ENCODE data around the gene PTPN14.

Gene PTPN14

GRCh38 chr1:214435867-214436266 is 115.5 kb downstream of the PTPN14 start:
- H3K4me1 Mint-ChIP-seq = peaks cover 23% of the 10 kb centered on the region
- no peak for ATAC-seq
- no peaks in the 10 kb centered on the region for H3K36me3 Mint-ChIP-seq
- H3K9me3 Mint-ChIP-seq = no peaks in the 10 kb centered on the region
- no peak for DNase-seq (ENCODE audit: low spot score in 2 of 2)
- H3K4me3 Mint-ChIP-seq = no peak overlapping the region
- no peak overlapping the region for H3K27ac Mint-ChIP-seq

- Mint-ChIP-seq H3K36me3 (no peaks in the 10 kb centered on the region), H3K9me3 (no peaks in the 10 kb centered on the region), H3K4me3 (no peak overlapping the region)
Measured at GRCh38 chr1:214432245-214432644, 119.2 kb downstream of the PTPN14 start.

GRCh38 chr1:214429951-214430770 is 121.2 kb downstream of the PTPN14 start:
- Mint-ChIP-seq H3K9me3 (no peaks in the 10 kb centered on the region), H3K27ac (no peak overlapping the region), H3K4me3 (no peak overlapping the region)

More at GRCh38 chr1:214432245-214432644, 119.2 kb downstream of the PTPN14 start:
- H3K4me1 Mint-ChIP-seq = peaks cover 17% of the 10 kb centered on the region
- DNase-seq (ENCODE audit: low spot score in 2 of 2) (no peak), ATAC-seq (no peak)
- H3K27ac Mint-ChIP-seq = no peak overlapping the region

GRCh38 chr1:214427871-214428277 is 123.5 kb downstream of the PTPN14 start:
- DNase-seq (ENCODE audit: low spot score in 2 of 2) = peak; percentile 38 to 77
- H3K4me1 Mint-ChIP-seq = peaks cover 19% of the 10 kb centered on the region
- no peaks in the 10 kb centered on the region for H3K36me3 Mint-ChIP-seq
- ATAC-seq = peak; percentile 100
- peak overlapping the region; percentile 38 for H3K4me3 Mint-ChIP-seq
- H3K9me3 Mint-ChIP-seq = no peaks in the 10 kb centered on the region
- peak overlapping the region; percentile 90 for H3K27ac Mint-ChIP-seq

More at GRCh38 chr1:214429951-214430770, 121.2 kb downstream of the PTPN14 start:
- Mint-ChIP-seq H3K36me3 (no peaks in the 10 kb centered on the region), H3K4me1 (peaks cover 19% of the 10 kb centered on the region)
- DNase-seq (ENCODE audit: low spot score in 2 of 2) = no peak
- no peak for ATAC-seq

GRCh38 chr1:214426426-214426812 is 125.0 kb downstream of the PTPN14 start:
- Mint-ChIP-seq H3K4me1 (peaks cover 19% of the 10 kb centered on the region), H3K36me3 (no peaks in the 10 kb centered on the region), H3K4me3 (no peak overlapping the region), H3K9me3 (no peaks in the 10 kb centered on the region), H3K27ac (no peak overlapping the region)
- no peak for DNase-seq (ENCODE audit: low spot score in 2 of 2)
- no peak for ATAC-seq

- no peaks in the 10 kb centered on the region for H3K9me3 Mint-ChIP-seq
- DNase-seq (ENCODE audit: low spot score in 2 of 2) (no peak), ATAC-seq (no peak)
- H3K4me1 Mint-ChIP-seq = peaks cover 19% of the 10 kb centered on the region
- no peak overlapping the region for H3K27ac Mint-ChIP-seq
- no peak overlapping the region for H3K4me3 Mint-ChIP-seq
- no peaks in the 10 kb centered on the region for H3K36me3 Mint-ChIP-seq
Measured at GRCh38 chr1:214425716-214426425, 125.5 kb downstream of the PTPN14 start.

- DNase-seq (ENCODE audit: low spot score in 2 of 2) = no peak
- H3K4me3 Mint-ChIP-seq = no peak overlapping the region
- no peak overlapping the region for H3K27ac Mint-ChIP-seq
- H3K4me1 Mint-ChIP-seq = peaks cover 19% of the 10 kb centered on the region
- H3K36me3 Mint-ChIP-seq = no peaks in the 10 kb centered on the region
- ATAC-seq = no peak
- no peaks in the 10 kb centered on the region for H3K9me3 Mint-ChIP-seq
Measured at GRCh38 chr1:214425101-214425500, 126.3 kb downstream of the PTPN14 start.

- no peaks in the 10 kb centered on the region for H3K9me3 Mint-ChIP-seq
- no peak overlapping the region for H3K4me3 Mint-ChIP-seq
- H3K36me3 Mint-ChIP-seq = no peaks in the 10 kb centered on the region
- no peak for DNase-seq (ENCODE audit: low spot score in 2 of 2)
- H3K4me1 Mint-ChIP-seq = peaks cover 9% of the 10 kb centered on the region
- H3K27ac Mint-ChIP-seq = no peak overlapping the region
- ATAC-seq = no peak
Measured at GRCh38 chr1:214423045-214423444, 128.4 kb downstream of the PTPN14 start.

- H3K27ac Mint-ChIP-seq = no peak overlapping the region
- H3K9me3 Mint-ChIP-seq = no peaks in the 10 kb centered on the region
- DNase-seq (ENCODE audit: low spot score in 2 of 2) (no peak), ATAC-seq (no peak)
- no peaks in the 10 kb centered on the region for H3K36me3 Mint-ChIP-seq
- H3K4me3 Mint-ChIP-seq = no peak overlapping the region
- peaks cover under 1% of the 10 kb centered on the region for H3K4me1 Mint-ChIP-seq
Measured at GRCh38 chr1:214422137-214422671, 129.2 kb downstream of the PTPN14 start.

- no peak for ATAC-seq
- H3K4me3 Mint-ChIP-seq = no peak overlapping the region
- H3K9me3 Mint-ChIP-seq = no peaks in the 10 kb centered on the region
- H3K36me3 Mint-ChIP-seq = no peaks in the 10 kb centered on the region
- H3K27ac Mint-ChIP-seq = no peak overlapping the region
- DNase-seq (ENCODE audit: low spot score in 2 of 2) = no peak
- no peaks in the 10 kb centered on the region for H3K4me1 Mint-ChIP-seq
Measured at GRCh38 chr1:214420833-214421232, 130.6 kb downstream of the PTPN14 start.

GRCh38 chr1:214420341-214420740 is 131.1 kb downstream of the PTPN14 start:
- DNase-seq (ENCODE audit: low spot score in 2 of 2) = no peak
- Mint-ChIP-seq H3K4me3 (no peak overlapping the region), H3K9me3 (no peaks in the 10 kb centered on the region), H3K36me3 (no peaks in the 10 kb centered on the region), H3K27ac (no peak overlapping the region), H3K4me1 (no peaks in the 10 kb centered on the region)
- no peak for ATAC-seq

GRCh38 chr1:214419650-214420049 is 131.8 kb downstream of the PTPN14 start:
- DNase-seq (ENCODE audit: low spot score in 2 of 2) (no peak), ATAC-seq (no peak)
- Mint-ChIP-seq H3K36me3 (no peaks in the 10 kb centered on the region), H3K4me1 (no peaks in the 10 kb centered on the region), H3K27ac (no peak overlapping the region), H3K4me3 (no peak overlapping the region), H3K9me3 (no peaks in the 10 kb centered on the region)

- Mint-ChIP-seq H3K4me3 (no peak overlapping the region), H3K36me3 (no peaks in the 10 kb centered on the region), H3K27ac (no peak overlapping the region), H3K4me1 (no peaks in the 10 kb centered on the region), H3K9me3 (no peaks in the 10 kb centered on the region)
- no peak for DNase-seq (ENCODE audit: low spot score in 2 of 2)
- ATAC-seq = no peak
Measured at GRCh38 chr1:214418391-214418790, 133.0 kb downstream of the PTPN14 start.

- Mint-ChIP-seq H3K36me3 (no peaks in the 10 kb centered on the region), H3K4me1 (no peaks in the 10 kb centered on the region), H3K27ac (no peak overlapping the region), H3K4me3 (no peak overlapping the region), H3K9me3 (no peaks in the 10 kb centered on the region)
- DNase-seq (ENCODE audit: low spot score in 2 of 2) (no peak), ATAC-seq (no peak)
Measured at GRCh38 chr1:214417545-214418210, 133.7 kb downstream of the PTPN14 start.

GRCh38 chr1:214416858-214417257 is 134.5 kb downstream of the PTPN14 start:
- H3K36me3 Mint-ChIP-seq = no peaks in the 10 kb centered on the region
- H3K9me3 Mint-ChIP-seq = no peaks in the 10 kb centered on the region
- H3K27ac Mint-ChIP-seq = no peak overlapping the region
- DNase-seq (ENCODE audit: low spot score in 2 of 2) (no peak), ATAC-seq (no peak)
- no peaks in the 10 kb centered on the region for H3K4me1 Mint-ChIP-seq
- H3K4me3 Mint-ChIP-seq = no peak overlapping the region
